ENCODE data around the gene NKG7. TPM values are rescaled to one million over a fixed set of nuclear protein-coding genes. Genes with fewer than 3 reads are reported as not detected.

Gene NKG7
- polyA plus RNA-seq, 1 donor (not counting 4 experiments of a cell fraction or from before 2014, with no cell fraction given), result not detected

- Histone ChIP-seq H3K27ac (ENCODE audit: control insufficient read depth, insufficient read depth, low read length) (peak overlapping the region; percentile 12), H3K4me3 (ENCODE audit: control insufficient read depth in 2 of 3, extremely low read depth in 1 of 3, insufficient read depth in 2 of 3, low read depth in 1 of 3, low read length in 3 of 3) (no peak overlapping the region), H3K27me3 (ENCODE audit: control insufficient read depth, extremely low read depth, insufficient read depth, low read length) (no peaks in the 10 kb centered on the region), H3K9me1 (ENCODE audit: control insufficient read depth, extremely low read depth, insufficient read depth, low read length) (no peaks in the 10 kb centered on the region), H3K9ac (ENCODE audit: control insufficient read depth, extremely low read depth, insufficient read depth, low read length) (no peak overlapping the region), H3K79me2 (ENCODE audit: control insufficient read depth, insufficient read depth, low read length) (peaks cover 8% of the 10 kb centered on the region), H3K4me2 (ENCODE audit: control insufficient read depth, extremely low read depth, insufficient read depth, low read depth, low read length) (no peak overlapping the region), H3K4me1 (ENCODE audit: control insufficient read depth, extremely low read depth, insufficient read depth, low read length) (peaks cover 18% of the 10 kb centered on the region), H3K9me3 (ENCODE audit: control insufficient read depth, low read depth, low read length) (no peaks in the 10 kb centered on the region), H3K36me3 (ENCODE audit: control insufficient read depth in 2 of 2, extremely low read depth in 1 of 2, insufficient read depth in 2 of 2, low read length in 2 of 2) (peaks cover 0 to 2% of the 10 kb centered on the region in 2 experiments), H2AFZ (ENCODE audit: control insufficient read depth, low read length) (no peak overlapping the region), H4K20me1 (ENCODE audit: control insufficient read depth, extremely low read depth, insufficient read depth, low read length) (peaks cover 4% of the 10 kb centered on the region)
- no peak for FAIRE-seq
- dilution Hi-C loops (cut with MboI; ENCODE audit: extremely low pct_ligation_motif_present, low sequenced_read_pairs), result no loop called here
- DNase-seq (ENCODE audit: low read depth, low spot score), result no peak
- TF ChIP-seq EZH2 (IDR thresholded peaks at IDR 0.05; ENCODE audit: low read length) (no peak), CTCF (optimal IDR thresholded peaks at IDR 0.05 in 1 of 3, IDR thresholded peaks at IDR 0.05 in 1 of 3, conservative IDR thresholded peaks at IDR 0.05 in 1 of 3; ENCODE audit: extremely low read depth in 1 of 3, insufficient read depth in 2 of 3, low read length in 3 of 3) (no peak)
Observed at GRCh38 chr19:51359294-51359693, 13.2 kb downstream of the NKG7 start.

- DNase-seq (ENCODE audit: low read depth, low spot score) (no peak), FAIRE-seq (no peak)
- Histone ChIP-seq H3K27ac (ENCODE audit: control insufficient read depth, insufficient read depth, low read length) (no peak overlapping the region), H3K9me3 (ENCODE audit: control insufficient read depth, low read depth, low read length) (no peaks in the 10 kb centered on the region), H3K4me3 (ENCODE audit: control insufficient read depth in 2 of 3, extremely low read depth in 1 of 3, insufficient read depth in 2 of 3, low read depth in 1 of 3, low read length in 3 of 3) (no peak overlapping the region), H2AFZ (ENCODE audit: control insufficient read depth, low read length) (no peak overlapping the region), H3K4me2 (ENCODE audit: control insufficient read depth, extremely low read depth, insufficient read depth, low read depth, low read length) (no peak overlapping the region), H3K36me3 (ENCODE audit: control insufficient read depth in 2 of 2, extremely low read depth in 1 of 2, insufficient read depth in 2 of 2, low read length in 2 of 2) (peaks cover 0 to 2% of the 10 kb centered on the region in 2 experiments), H3K4me1 (ENCODE audit: control insufficient read depth, extremely low read depth, insufficient read depth, low read length) (peaks cover 10% of the 10 kb centered on the region), H4K20me1 (ENCODE audit: control insufficient read depth, extremely low read depth, insufficient read depth, low read length) (no peaks in the 10 kb centered on the region), H3K9ac (ENCODE audit: control insufficient read depth, extremely low read depth, insufficient read depth, low read length) (no peak overlapping the region), H3K79me2 (ENCODE audit: control insufficient read depth, insufficient read depth, low read length) (peaks cover 2% of the 10 kb centered on the region), H3K27me3 (ENCODE audit: control insufficient read depth, extremely low read depth, insufficient read depth, low read length) (no peaks in the 10 kb centered on the region), H3K9me1 (ENCODE audit: control insufficient read depth, extremely low read depth, insufficient read depth, low read length) (no peaks in the 10 kb centered on the region)
- TF ChIP-seq CTCF (optimal IDR thresholded peaks at IDR 0.05 in 1 of 3, IDR thresholded peaks at IDR 0.05 in 1 of 3, conservative IDR thresholded peaks at IDR 0.05 in 1 of 3; ENCODE audit: extremely low read depth in 1 of 3, insufficient read depth in 2 of 3, low read length in 3 of 3), result no peak
- TF ChIP-seq EZH2 (IDR thresholded peaks at IDR 0.05; ENCODE audit: low read length), result no peak
- dilution Hi-C loops (cut with MboI; ENCODE audit: extremely low pct_ligation_motif_present, low sequenced_read_pairs), result no loop called here
Observed at GRCh38 chr19:51357952-51358351, 14.5 kb downstream of the NKG7 start.
